ENCODE results near the gene DYNLT4. TPM values are rescaled to one million over a fixed set of nuclear protein-coding genes. Genes with fewer than 3 reads are reported as not detected.

Gene DYNLT4
- total RNA-seq, 4 donors from 2014 or later = 2.4 TPM; not detected in 3

DNA sequence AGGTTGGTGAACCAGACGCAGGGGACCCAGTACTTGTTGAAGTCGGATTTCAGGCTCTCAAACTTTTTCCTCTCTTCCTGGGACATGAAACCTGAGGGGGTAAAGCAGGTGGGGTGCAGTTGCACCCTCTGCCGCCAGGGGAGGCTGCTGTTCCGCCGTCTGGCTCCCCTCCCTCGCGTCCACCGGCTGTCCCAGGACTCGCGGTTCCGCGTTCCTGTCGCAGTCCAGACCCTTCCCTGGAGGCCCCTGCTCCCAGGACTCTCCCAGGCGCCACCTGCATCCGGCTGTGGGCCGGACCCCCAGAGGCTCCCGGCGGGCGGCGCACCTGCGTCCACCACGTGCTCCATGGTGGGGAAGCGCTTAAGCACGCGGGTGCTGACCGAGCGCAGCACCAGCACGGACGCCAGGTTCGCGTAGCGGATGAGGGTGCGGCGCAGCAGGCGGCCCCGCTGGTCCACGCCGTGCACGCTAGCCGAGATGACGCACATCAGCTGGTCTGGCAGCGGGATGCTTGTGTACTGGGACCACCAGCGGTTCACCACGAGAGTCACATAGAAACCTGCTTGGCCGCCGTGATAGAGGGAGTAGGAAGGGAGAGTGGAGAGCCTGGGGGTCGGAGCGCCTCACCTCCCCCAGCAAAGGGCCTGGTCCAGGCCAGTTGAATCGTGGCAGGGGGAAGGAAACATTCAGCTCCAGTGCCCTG lies 20.9 kb downstream of the DYNLT4 start:
- peak overlapping the region; percentile 16 for H3K4me3 ChIP-seq (ENCODE audit: low read depth, poor library complexity, severe bottlenecking)
- no peak for DNase-seq (ENCODE audit: low spot score in 2 of 2)
- TF ChIP-seq CTCF (IDR thresholded peaks at IDR 0.05) (peak in 2 of 3 donors; percentile 72 to 99), POLR2A (IDR thresholded peaks at IDR 0.05) (no peak)
- intact Hi-C loops (cut with DNase I; ENCODE audit: low total_unique reads) = no loop called here
- WGBS, 2 donors = 21 to 27% methylated on average over 18 to 20 of the region's 49 CpGs

- WGBS, 2 donors = 39 to 43% methylated on average over 11 of the region's 11 CpGs
- DNase-seq (ENCODE audit: low spot score in 2 of 2) = no peak
These were observed 21.5 kb downstream of the DYNLT4 start for GRCh38 chr1:44785501-44786137.

DNA sequence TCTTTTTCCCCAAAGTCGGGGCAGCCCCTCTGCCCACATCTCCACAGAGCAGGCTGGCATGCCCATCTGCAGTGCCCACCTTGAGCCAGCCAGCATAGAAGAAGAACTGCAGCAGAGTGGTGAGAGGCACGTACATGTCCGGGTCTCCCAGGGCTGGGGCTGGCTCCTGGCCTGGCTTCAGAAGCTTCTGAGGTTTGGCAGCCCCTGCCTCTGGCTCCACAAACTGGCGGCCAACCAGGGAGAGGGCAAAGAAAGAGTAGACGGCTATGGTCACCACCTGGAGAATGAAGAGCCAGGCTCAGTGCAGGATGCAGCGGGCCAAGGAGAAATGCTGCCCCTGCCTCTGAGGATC lies 22.1 kb downstream of the DYNLT4 start:
- 83 to 90% methylated on average over 6 of the region's 6 CpGs for WGBS, 2 donors
- intact Hi-C loops (cut with DNase I; ENCODE audit: low total_unique reads) = no loop called here
- no peak for DNase-seq (ENCODE audit: low spot score in 2 of 2)
- no peak overlapping the region for H3K4me3 ChIP-seq (ENCODE audit: low read depth, poor library complexity, severe bottlenecking)
- TF ChIP-seq CTCF (IDR thresholded peaks at IDR 0.05) (no peak), POLR2A (IDR thresholded peaks at IDR 0.05) (no peak)

More at GRCh38 chr1:44785501-44786137, 21.5 kb downstream of the DYNLT4 start:
- intact Hi-C loops (cut with DNase I; ENCODE audit: low total_unique reads) = no loop called here
- no peak overlapping the region for H3K4me3 ChIP-seq (ENCODE audit: low read depth, poor library complexity, severe bottlenecking)
- no peak for TF ChIP-seq POLR2A (IDR thresholded peaks at IDR 0.05)
- TF ChIP-seq CTCF (IDR thresholded peaks at IDR 0.05) = no peak

DNA sequence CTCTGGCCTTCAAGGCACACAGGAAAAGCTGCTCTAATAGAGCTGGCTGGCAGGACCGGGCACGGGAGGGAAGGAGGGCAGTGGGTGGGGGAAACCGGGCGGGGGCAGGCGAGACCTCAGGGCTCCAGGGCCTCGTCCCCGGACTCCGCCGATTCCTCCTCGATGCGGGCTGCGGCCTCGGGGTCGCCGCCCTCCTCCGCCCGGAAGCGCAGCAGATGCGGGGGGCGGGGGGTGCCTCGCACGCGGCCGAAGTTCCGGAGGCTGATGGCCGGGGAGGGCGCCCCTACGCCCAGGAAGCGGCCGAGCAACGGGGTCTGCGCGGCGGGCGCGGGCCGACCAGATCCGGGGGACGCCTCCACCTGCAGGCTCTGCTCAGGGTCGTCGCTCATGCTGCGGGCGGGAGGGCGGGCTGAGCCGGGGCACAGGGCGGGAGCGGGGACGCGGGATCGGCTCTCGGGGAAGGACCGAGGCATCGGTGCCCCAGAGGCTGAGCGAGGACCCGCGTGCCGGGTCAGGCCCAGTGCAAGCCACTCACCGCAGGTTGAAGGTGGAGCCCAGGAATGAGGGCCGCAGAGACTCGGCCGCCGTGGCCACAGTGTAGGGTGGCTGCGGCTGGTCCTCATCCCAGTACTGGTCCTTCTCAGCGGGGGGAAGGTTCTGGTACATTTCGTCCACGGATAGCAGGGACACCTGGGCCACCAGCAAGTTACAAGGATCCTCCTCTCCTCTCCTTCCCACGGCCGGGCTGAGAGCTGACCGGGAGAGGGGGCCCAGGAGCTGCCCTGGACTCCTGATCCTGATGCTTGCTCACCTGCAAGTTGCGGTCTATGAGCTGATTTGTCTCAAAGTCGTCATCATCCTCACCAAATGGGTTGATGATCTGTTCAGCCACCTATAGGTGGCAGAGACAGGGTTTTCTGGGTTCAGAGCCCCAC lies 22.8 kb downstream of the DYNLT4 start:
- WGBS, 2 donors = 20 to 24% methylated on average over 28 to 31 of the region's 71 CpGs
- TF ChIP-seq POLR2A (IDR thresholded peaks at IDR 0.05) = no peak
- TF ChIP-seq CTCF (IDR thresholded peaks at IDR 0.05) = no peak
- intact Hi-C loops (cut with DNase I; ENCODE audit: low total_unique reads) = no loop called here
- H3K4me3 ChIP-seq (ENCODE audit: low read depth, poor library complexity, severe bottlenecking) = no peak overlapping the region
- DNase-seq (ENCODE audit: low spot score in 2 of 2) = no peak

GRCh38 chr1:44783697-44784093 lies 23.5 kb downstream of the DYNLT4 start:
- WGBS, 2 donors = 31 to 37% methylated on average over 8 of the region's 8 CpGs
- no peak for DNase-seq (ENCODE audit: low spot score in 2 of 2)
- H3K4me3 ChIP-seq (ENCODE audit: low read depth, poor library complexity, severe bottlenecking) = no peak overlapping the region
- no peak for TF ChIP-seq CTCF (IDR thresholded peaks at IDR 0.05)
- no peak for TF ChIP-seq POLR2A (IDR thresholded peaks at IDR 0.05)
- intact Hi-C loops (cut with DNase I; ENCODE audit: low total_unique reads) = no loop called here
